WTC11 (cell line): ENCODE measurements around the gene PTPRO. TPM values are rescaled to one million over a fixed set of nuclear protein-coding genes. Genes with fewer than 3 reads are reported as not detected.

Experiments
- ATAC-seq: fragments of 200-7000 bp; cut with Tn5 transposase; 2 replicates; pipeline ENCODE4 v1.10.0; 2021; ENCODE audit warnings: mild to moderate bottlenecking, moderate library complexity
- CTCF ChIA-PET: fragments of 300-600 bp; sonication (Branson Sonifier 250); formaldehyde crosslinking; loops from one replicate; lab custom pipeline; 2021; ENCODE audit warnings: antibody characterized with exemption; lab: Charles Lee
- POLR2A ChIA-PET: fragments of 350-600 bp; sonication (Branson Sonifier 250); formaldehyde crosslinking; loops from one replicate; lab custom pipeline; 2021; ENCODE audit warnings: antibody characterized with exemption; lab: Charles Lee
- DNase-seq: peaks from one replicate; pipeline ENCODE4 v3.0.0; 2021; ENCODE audit warnings: low spot score
- H3K27ac Mint-ChIP-seq: 2 replicates; pipeline ENCODE4 v1.8.0; 2021; ENCODE audit warnings: mixed read lengths
- H3K27me3 Mint-ChIP-seq: 2 replicates; pipeline ENCODE4 v1.8.0; 2021; ENCODE audit warnings: low read depth, mild to moderate bottlenecking, moderate library complexity, mixed read lengths
- H3K36me3 Mint-ChIP-seq: 2 replicates; pipeline ENCODE4 v1.8.0; 2021; ENCODE audit warnings: mixed read lengths
- H3K4me1 Mint-ChIP-seq: 2 replicates; pipeline ENCODE4 v1.8.0; 2022; ENCODE audit warnings: mixed read lengths
- H3K4me3 Mint-ChIP-seq: 2 replicates; pipeline ENCODE4 v1.8.0; 2021; ENCODE audit warnings: mild to moderate bottlenecking, moderate library complexity, mixed read lengths
- H3K9me3 Mint-ChIP-seq: 2 replicates; pipeline ENCODE4 v1.8.0; 2021; ENCODE audit warnings: mixed read lengths
- ATF6 ChIP-seq: sonication (generic); formaldehyde crosslinking; IDR thresholded peaks from 2 replicates; pipeline ENCODE4 v1.8.1; 2023; ENCODE audit warnings: mild to moderate bottlenecking, missing genetic modification reagents
- CDX4 ChIP-seq: fragments of 250-450 bp; sonication (Bioruptor Pico); IDR thresholded peaks from 2 replicates; pipeline ENCODE4 v1.9.0; 2021; ENCODE audit warnings: moderate library complexity, mild to moderate bottlenecking, inconsistent platforms, borderline replicate concordance
- CTCF ChIP-seq: fragments of 200-600 bp; IDR thresholded peaks from 2 replicates; pipeline ENCODE4 v1.8.0; 2022; ENCODE audit warnings: antibody characterized with exemption
- E2F1 ChIP-seq: sonication (generic); formaldehyde crosslinking; IDR thresholded peaks from 2 replicates; pipeline ENCODE4 v1.8.0; 2022; ENCODE audit warnings: mild to moderate bottlenecking, missing genetic modification reagents
- E2F4 ChIP-seq: sonication (generic); formaldehyde crosslinking; IDR thresholded peaks from 2 replicates; pipeline ENCODE4 v1.8.1; 2022; ENCODE audit warnings: low read depth, mild to moderate bottlenecking, moderate library complexity, missing genetic modification reagents, borderline replicate concordance
- ELF4 ChIP-seq: sonication (generic); formaldehyde crosslinking; IDR thresholded peaks from 2 replicates; pipeline ENCODE4 v1.8.1; 2022; ENCODE audit warnings: low read depth, mild to moderate bottlenecking, moderate library complexity, missing genetic modification reagents
- HMGA2 ChIP-seq: fragments of 250-450 bp; sonication (Bioruptor Pico); IDR thresholded peaks from 2 replicates; pipeline ENCODE4 v1.4.0; 2021; ENCODE audit warnings: mild to moderate bottlenecking, moderate library complexity
- NFE2L1 ChIP-seq: sonication (generic); formaldehyde crosslinking; IDR thresholded peaks from 2 replicates; pipeline ENCODE4 v1.8.1; 2023; ENCODE audit warnings: missing genetic modification reagents
- SMAD3 ChIP-seq: sonication (generic); formaldehyde crosslinking; IDR thresholded peaks from 2 replicates; pipeline ENCODE4 v1.8.0; 2022; ENCODE audit warnings: missing genetic modification reagents, mild to moderate bottlenecking, borderline replicate concordance
- USF2 ChIP-seq: sonication (generic); formaldehyde crosslinking; IDR thresholded peaks from 2 replicates; pipeline ENCODE4 v1.8.1; 2023; ENCODE audit warnings: mild to moderate bottlenecking, missing genetic modification reagents, moderate library complexity
- ZBTB43 ChIP-seq: sonication (generic); formaldehyde crosslinking; IDR thresholded peaks from 2 replicates; pipeline ENCODE4 v1.8.1; 2023; ENCODE audit warnings: mild to moderate bottlenecking, missing genetic modification reagents
- ZNF121 ChIP-seq: sonication (generic); formaldehyde crosslinking; IDR thresholded peaks from 2 replicates; pipeline ENCODE4 v1.8.0; 2023; ENCODE audit warnings: missing genetic modification reagents
- ZNF263 ChIP-seq: sonication (generic); formaldehyde crosslinking; IDR thresholded peaks from 2 replicates; pipeline ENCODE4 v1.8.1; 2022; ENCODE audit warnings: low read depth, mild to moderate bottlenecking, moderate library complexity, missing genetic modification reagents
- ZNF396 ChIP-seq: fragments of 250-450 bp; sonication (Bioruptor Pico); IDR thresholded peaks from 2 replicates; pipeline ENCODE4 v1.8.0; 2021; ENCODE audit warnings: mild to moderate bottlenecking, moderate library complexity, borderline replicate concordance
- ZNF423 ChIP-seq: fragments of 250-450 bp; sonication (Bioruptor Pico); IDR thresholded peaks from 2 replicates; pipeline ENCODE4 v2.1.2; 2022; ENCODE audit warnings: mild to moderate bottlenecking, moderate library complexity
- total RNA-seq: library from RNA; stranded (reverse); gene quantifications from 3 replicates; pipeline ENCODE4 v1.2.3, GENCODE V29; 2021

PTPRO gene
- total RNA-seq, 1 experiment from 2014 or later, result 1.1 TPM

- H3K27ac Mint-ChIP-seq, result no peak overlapping the region
- POLR2A ChIA-PET, result no interaction called here
- H3K36me3 Mint-ChIP-seq, result peaks cover 3% of the 10 kb centered on the region; the same call in 1 of the 2 replicates
- ATAC-seq (no peak), DNase-seq (no peak)
- H3K4me3 Mint-ChIP-seq, result no peak overlapping the region
- H3K4me1 Mint-ChIP-seq, result no peaks in the 10 kb centered on the region
- H3K9me3 Mint-ChIP-seq, result peaks cover 26% of the 10 kb centered on the region
- TF ChIP-seq CTCF (no peak), SMAD3 (CRISPR knock-in tag) (no peak), ZNF423 (CRISPR knock-in tag) (no peak), CDX4 (CRISPR knock-in tag) (no peak), ELF4 (CRISPR knock-in tag) (no peak), ZNF396 (no peak), HMGA2 (CRISPR knock-in tag) (no peak), USF2 (no peak), ZNF121 (CRISPR knock-in tag) (no peak), NFE2L1 (CRISPR knock-in tag) (no peak), ZNF263 (CRISPR knock-in tag) (no peak), E2F4 (no peak)
- H3K27me3 Mint-ChIP-seq, result no peaks in the 10 kb centered on the region
- CTCF ChIA-PET, result no interaction called here
Measured at GRCh38 chr12:15306605-15307004, 15.7 kb upstream of the PTPRO start.

- Mint-ChIP-seq H3K4me1 (no peaks in the 10 kb centered on the region), H3K9me3 (peaks cover 22% of the 10 kb centered on the region), H3K27me3 (no peaks in the 10 kb centered on the region), H3K4me3 (no peak overlapping the region), H3K27ac (no peak overlapping the region), H3K36me3 (peaks cover 3% of the 10 kb centered on the region; the same call in 1 of the 2 replicates)
- CTCF ChIA-PET, result no interaction called here
- DNase-seq, result no peak
- POLR2A ChIA-PET, result no interaction called here
- TF ChIP-seq ZBTB43 (CRISPR knock-in tag) (no peak), CTCF (no peak), ATF6 (CRISPR knock-in tag) (no peak), E2F1 (CRISPR knock-in tag) (no peak)
- ATAC-seq, result no peak
Measured at GRCh38 chr12:15307079-15307478, 15.2 kb upstream of the PTPRO start.
